HL-60/S4 treated with retinoic acid at 250 ng/mL for 4 days and 3 days (cell line): ENCODE data around the gene TMEM270.

Experiments used
- in situ Hi-C: fragments of 300-500 bp; cut with MboI; formaldehyde crosslinking; loops from 2 replicates; pipeline ENCODE4 v1.7.0; 2022; ENCODE audit warnings: low sequenced_read_pairs

The TMEM270 gene

GRCh38 chr7:73901823-73902597, 41.1 kb downstream of the TMEM270 start:
- in situ Hi-C loops = no loop called here

- in situ Hi-C loops = no loop called here
Measured at GRCh38 chr7:73903321-73904218, 42.6 kb downstream of the TMEM270 start.

- in situ Hi-C loops = no loop called here
Measured at GRCh38 chr7:73904219-73905137, 43.5 kb downstream of the TMEM270 start.

GRCh38 chr7:73905360-73905759, 44.4 kb downstream of the TMEM270 start:
- in situ Hi-C loops = no loop called here

GRCh38 chr7:73906874-73907273, 45.9 kb downstream of the TMEM270 start:
- in situ Hi-C loops = no loop called here

- in situ Hi-C loops = no loop called here
Measured at GRCh38 chr7:73907554-73908122, 46.7 kb downstream of the TMEM270 start.

GRCh38 chr7:73908123-73908611, 47.2 kb downstream of the TMEM270 start:
- in situ Hi-C loops = no loop called here

- in situ Hi-C loops = no loop called here
Measured at GRCh38 chr7:73909051-73909941, 48.3 kb downstream of the TMEM270 start.

GRCh38 chr7:73909996-73910395, 49.0 kb downstream of the TMEM270 start:
- in situ Hi-C loops = no loop called here

- in situ Hi-C loops = no loop called here
Measured at GRCh38 chr7:73912223-73912622, 51.3 kb downstream of the TMEM270 start.
